Right lobe of liver (tissue), 6 donors: ENCODE measurements around the gene NOTCH3. TPM values are rescaled to one million over a fixed set of nuclear protein-coding genes. Genes with fewer than 3 reads are reported as not detected.

Experiments
- ATAC-seq, 4 donors: fragments of 200-7000 bp; cut with Tn5 transposase; one replicate each; pipeline ENCODE4 v1.9.1; 2020; ENCODE audit warnings: mild to moderate bottlenecking in 4 of 4, moderate library complexity in 4 of 4
- DNase-seq, 3 donors: peaks; one replicate each; pipeline ENCODE4 v3.0.0-alpha.2; 2020
- H3K27ac ChIP-seq, 3 donors: fragments of 200-600 bp; one replicate each; pipeline ENCODE4 v1.8.0; 2022
- H3K27me3 ChIP-seq, 2 donors: fragments of 200-600 bp; one replicate each; pipeline ENCODE4 v1.8.0; 2022
- H3K36me3 ChIP-seq, 4 donors: fragments of 200-600 bp; sonication (generic) in 1 of 4; one replicate each; pipeline versions ENCODE4 v1.5.1 to v1.8.0; 2017 to 2022; ENCODE audit warnings: control low read depth in 1 of 4
- H3K4me1 ChIP-seq, 4 donors: fragments of 200-600 bp; sonication (generic) in 1 of 4; one replicate each; pipeline versions ENCODE4 v1.5.1 to v1.8.0; 2017 to 2022; ENCODE audit warnings: control low read depth in 1 of 4
- H3K4me3 ChIP-seq, 3 donors: fragments of 200-600 bp; one replicate each; pipeline ENCODE4 v1.8.0; 2022
- H3K9me3 ChIP-seq, 4 donors: fragments of 200-600 bp; sonication (generic) in 1 of 4; one replicate each; pipeline versions ENCODE4 v1.5.1 to v1.8.0; 2017 to 2022; ENCODE audit warnings: control low read depth in 1 of 4
- CTCF ChIP-seq, 4 donors: fragments of 200-600 bp in 3 of 4; fragments of 450-650 bp in 1 of 4; IDR thresholded peaks; one replicate each; pipeline versions ENCODE4 v1.5.1 to v1.8.0; 2016 to 2022; ENCODE audit warnings: antibody characterized with exemption in 4 of 4, mild to moderate bottlenecking in 2 of 4
- POLR2A ChIP-seq: fragments of 450-650 bp; IDR thresholded peaks from one replicate; pipeline ENCODE4 v1.6.1; 2017; ENCODE audit warnings: antibody characterized with exemption, mild to moderate bottlenecking
- WGBS: methylation state at CpG from one replicate; pipeline ENCODE4 v1.1.6; 2018; ENCODE audit warnings: low coverage, low lambda C conversion rate; ENCODE audit not compliant: insufficient coverage; ENCODE audit errors: missing lambda C conversion rate; 5-methylcytosine and 5-hydroxymethylcytosine counted together
- intact Hi-C, 2 donors: fragments of 100-400 bp; cut with DNase I; formaldehyde crosslinking; loops; one replicate each; pipeline versions ENCODE4 v1.11.2 to v1.14.1; 2022
- total RNA-seq, 6 experiments: library from RNA; depleted of rRNA in 2 of 6; stranded (reverse); fragments of >200 nt in 2 of 6; fragmentation: NEBNext Ultra II Directional in 3 of 6; extraction: Animal tissue kit (Norgen Biotek cat#: 25700) in 3 of 6; gene quantifications; one replicate each; pipeline versions ENCODE4 v1.1.0 to v1.2.4, GENCODE V29; 2016 to 2023
- donor health status: DM: no; HTN: yes; CAD: no.
- donor health status: DM: no; HTN: no; CAD: no.
- donor health status: DM: no; HTN: no; CAD: no.
- donor health status: DM: no; HTN: yes; CAD: no.
- donor health status: DM: no; HTN: yes; CAD: no.

NOTCH3 gene
- total RNA-seq, 6 experiments from 2014 or later = 1.7 to 6.7 (median 2.4) TPM

- Histone ChIP-seq H3K27ac (no peak overlapping the region), H3K27me3 (no peaks in the 10 kb centered on the region), H3K9me3 (no peaks in the 10 kb centered on the region), H3K36me3 (peaks cover 0 to 59% (median 16%) of the 10 kb centered on the region in 4 donors), H3K4me3 (no peak overlapping the region), H3K4me1 (peaks cover 0 to 3% (median 0%) of the 10 kb centered on the region in 4 donors)
- intact Hi-C loops = no loop called here
- 87% methylated on average over 17 of the region's 42 CpGs for WGBS
- ATAC-seq (peak in 1 of 4 donors; percentile 11), DNase-seq (no peak)
- TF ChIP-seq POLR2A (no peak), CTCF (IDR thresholded peaks at IDR 0.05) (no peak)
Observed at GRCh38 chr19:15237759-15238638, 37.2 kb upstream of the NOTCH3 start.

GRCh38 chr19:15236886-15237285, 36.1 kb upstream of the NOTCH3 start:
- WGBS = 90% methylated on average over 9 of the region's 9 CpGs
- Histone ChIP-seq H3K4me3 (no peak overlapping the region), H3K27me3 (no peaks in the 10 kb centered on the region), H3K27ac (no peak overlapping the region), H3K36me3 (peaks cover 0 to 50% (median 16%) of the 10 kb centered on the region in 4 donors), H3K4me1 (peaks cover 0 to 3% (median 0%) of the 10 kb centered on the region in 4 donors), H3K9me3 (no peaks in the 10 kb centered on the region)
- ATAC-seq (no peak), DNase-seq (no peak)
- intact Hi-C loops = no loop called here
- TF ChIP-seq CTCF (IDR thresholded peaks at IDR 0.05) (no peak), POLR2A (no peak)

- Histone ChIP-seq H3K27me3 (no peaks in the 10 kb centered on the region), H3K4me1 (peaks cover 0 to 3% (median 0%) of the 10 kb centered on the region in 4 donors), H3K9me3 (no peaks in the 10 kb centered on the region), H3K4me3 (no peak overlapping the region), H3K27ac (no peak overlapping the region), H3K36me3 (peaks cover 0 to 41% (median 16%) of the 10 kb centered on the region in 4 donors)
- WGBS = 55% methylated on average over 2 of the region's 2 CpGs
- TF ChIP-seq CTCF (IDR thresholded peaks at IDR 0.05) (no peak), POLR2A (no peak)
- ATAC-seq (no peak), DNase-seq (no peak)
- intact Hi-C loops = no loop called here
Observed at GRCh38 chr19:15235781-15236180, 35.0 kb upstream of the NOTCH3 start.

- ATAC-seq = no peak
- Histone ChIP-seq H3K4me3 (no peak overlapping the region), H3K9me3 (no peaks in the 10 kb centered on the region), H3K4me1 (peaks cover 0 to 3% (median 0%) of the 10 kb centered on the region in 4 donors), H3K27ac (no peak overlapping the region), H3K27me3 (no peaks in the 10 kb centered on the region), H3K36me3 (peaks cover 0 to 29% (median 14%) of the 10 kb centered on the region in 4 donors)
- DNase-seq = no peak
- no peak for TF ChIP-seq POLR2A
- TF ChIP-seq CTCF (IDR thresholded peaks at IDR 0.05) = no peak
- 62% methylated on average over 10 of the region's 10 CpGs for WGBS
- intact Hi-C loops = no loop called here
Observed at GRCh38 chr19:15234431-15235130, 33.8 kb upstream of the NOTCH3 start.
